Uterus (tissue), 2 donors: ENCODE results near the gene NFE2L1.
A peak's percentile ranks its signal among the peaks of the same experiment; 100 is the strongest.

Experiments used
- POLR2A ChIP-seq, 2 donors: fragments of 450-650 bp; IDR thresholded peaks; one replicate each; pipeline ENCODE4 v1.6.1; 2016; ENCODE audit warnings: antibody characterized with exemption in 2 of 2, mild to moderate bottlenecking in 1 of 2, moderate library complexity in 1 of 2
- TF ChIP-seq, protein P1 (sequence below), 4 experiments: fragments of 200-600 bp in 2 of 4; fragments of 450-650 bp in 2 of 4; sonication (generic) in 2 of 4; IDR thresholded peaks; one replicate each; pipeline ENCODE4 v1.5.1; 2016 to 2019; ENCODE audit warnings: antibody characterized with exemption in 4 of 4, mild to moderate bottlenecking in 2 of 4, moderate library complexity in 1 of 4

DNA sequence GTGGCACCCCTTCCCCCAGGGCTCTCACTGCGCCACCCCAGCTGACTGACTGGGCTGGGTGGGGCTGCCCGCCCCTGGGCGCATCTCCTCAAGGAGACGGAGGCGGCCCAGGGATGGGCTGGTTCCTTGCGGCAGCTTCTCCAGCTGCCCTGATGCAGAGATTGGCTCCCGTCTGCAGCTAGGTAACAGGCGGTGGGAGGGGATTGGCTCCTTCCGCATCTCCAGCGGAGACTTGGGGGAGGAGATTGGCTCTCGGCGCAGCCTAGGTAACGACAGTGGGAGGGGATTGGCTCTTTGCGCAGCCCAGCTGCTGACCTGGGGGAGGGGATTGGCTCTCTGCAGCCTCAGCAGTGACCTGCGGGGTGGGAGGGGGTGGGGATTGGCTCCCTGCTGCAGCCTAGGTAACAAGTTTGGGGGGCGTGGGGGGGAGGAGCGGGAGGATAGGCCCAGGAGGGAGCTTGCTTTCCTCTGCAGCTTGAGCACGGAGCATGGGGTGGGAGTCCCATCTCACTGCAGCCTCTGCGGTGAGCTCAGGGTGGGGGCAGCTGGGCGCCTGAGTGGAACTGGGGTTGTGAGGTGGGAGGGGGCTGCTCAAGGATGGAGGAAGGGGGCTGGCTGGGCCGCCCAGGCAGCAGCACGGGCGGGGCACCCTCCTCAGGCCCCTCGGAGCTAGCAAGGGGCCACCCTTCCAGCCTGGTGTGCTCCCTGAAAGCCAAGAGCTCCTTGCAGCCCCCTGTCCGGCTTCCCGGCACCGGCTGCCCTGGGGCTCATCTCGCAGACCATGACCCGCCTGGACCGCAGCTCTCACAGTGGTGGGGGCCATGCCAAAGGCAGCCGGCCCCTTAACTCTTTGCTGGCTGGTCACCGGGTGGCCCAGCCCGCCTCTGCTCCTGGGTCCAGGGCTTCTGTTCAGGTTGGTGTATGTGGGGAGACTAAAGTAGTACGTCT, 6.4 kb downstream of the NFE2L1 start:
- TF ChIP-seq, protein P1, sequence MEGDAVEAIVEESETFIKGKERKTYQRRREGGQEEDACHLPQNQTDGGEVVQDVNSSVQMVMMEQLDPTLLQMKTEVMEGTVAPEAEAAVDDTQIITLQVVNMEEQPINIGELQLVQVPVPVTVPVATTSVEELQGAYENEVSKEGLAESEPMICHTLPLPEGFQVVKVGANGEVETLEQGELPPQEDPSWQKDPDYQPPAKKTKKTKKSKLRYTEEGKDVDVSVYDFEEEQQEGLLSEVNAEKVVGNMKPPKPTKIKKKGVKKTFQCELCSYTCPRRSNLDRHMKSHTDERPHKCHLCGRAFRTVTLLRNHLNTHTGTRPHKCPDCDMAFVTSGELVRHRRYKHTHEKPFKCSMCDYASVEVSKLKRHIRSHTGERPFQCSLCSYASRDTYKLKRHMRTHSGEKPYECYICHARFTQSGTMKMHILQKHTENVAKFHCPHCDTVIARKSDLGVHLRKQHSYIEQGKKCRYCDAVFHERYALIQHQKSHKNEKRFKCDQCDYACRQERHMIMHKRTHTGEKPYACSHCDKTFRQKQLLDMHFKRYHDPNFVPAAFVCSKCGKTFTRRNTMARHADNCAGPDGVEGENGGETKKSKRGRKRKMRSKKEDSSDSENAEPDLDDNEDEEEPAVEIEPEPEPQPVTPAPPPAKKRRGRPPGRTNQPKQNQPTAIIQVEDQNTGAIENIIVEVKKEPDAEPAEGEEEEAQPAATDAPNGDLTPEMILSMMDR (IDR thresholded peaks at IDR 0.05): no peak
- TF ChIP-seq POLR2A (IDR thresholded peaks at IDR 0.05): peak in 1 of 2 donors; percentile 10
